Fibroblast of lung (primary cell): Measurements from ENCODE around the gene ARMC8. TPM values are rescaled to one million over a fixed set of nuclear protein-coding genes. Genes with fewer than 3 reads are reported as not detected.
"Not testable (repeated sequence)": the region's sequence is repeated elsewhere in the genome, so short reads cannot be mapped to it uniquely, and the experiment has no call there.

ENCODE experiments used
- DNase-seq, 2 donors: peaks; one replicate each; pipeline versions ENCODE4 v3.0.0 to v3.0.0-alpha.2; 2010; ENCODE audit warnings: low read depth in 2 of 2
- H2AFZ ChIP-seq: 2 replicates; pipeline ENCODE4 v1.5.1; 2012; ENCODE audit warnings: low read length, control low read depth, inconsistent platforms
- H3K27ac ChIP-seq: 2 replicates; pipeline ENCODE4 v1.5.1; 2011; ENCODE audit warnings: low read length, control low read depth; ENCODE audit not compliant: insufficient read depth
- H3K27me3 ChIP-seq: 2 replicates; pipeline ENCODE4 v1.5.1; 2011; ENCODE audit warnings: mild to moderate bottlenecking, low read length; ENCODE audit not compliant: control insufficient read depth, insufficient read depth
- H3K36me3 ChIP-seq: 2 replicates; pipeline ENCODE4 v1.5.1; 2011; ENCODE audit warnings: low read length; ENCODE audit not compliant: control insufficient read depth, insufficient read depth
- H3K4me1 ChIP-seq: 2 replicates; pipeline ENCODE4 v1.5.1; 2011; ENCODE audit warnings: low read length; ENCODE audit not compliant: control insufficient read depth, insufficient read depth; ENCODE audit errors: extremely low read depth
- H3K4me2 ChIP-seq: 2 replicates; pipeline ENCODE4 v1.5.1; 2011; ENCODE audit warnings: low read length, control low read depth; ENCODE audit not compliant: insufficient read depth; ENCODE audit errors: extremely low read depth
- H3K4me3 ChIP-seq, 4 experiments: fragments of 200-600 bp in 1 of 4; sonication (generic) in 1 of 4; replicated peaks in 1 of 4; 2 replicates each; pipeline ENCODE4 v1.5.1; 2011 to 2016; ENCODE audit warnings: low read length in 4 of 4, low read depth in 3 of 4, mild to moderate bottlenecking in 3 of 4, control low read depth in 2 of 4, inconsistent platforms in 1 of 4, mixed read lengths in 1 of 4; ENCODE audit not compliant: insufficient read depth in 1 of 4; ENCODE audit errors: control extremely low read depth in 1 of 4
- H3K79me2 ChIP-seq: 2 replicates; pipeline ENCODE4 v1.5.1; 2012; ENCODE audit warnings: mild to moderate bottlenecking, low read length, inconsistent platforms; ENCODE audit not compliant: control insufficient read depth, insufficient read depth
- H3K9ac ChIP-seq: 2 replicates; pipeline ENCODE4 v1.5.1; 2011; ENCODE audit warnings: mild to moderate bottlenecking, low read length, control low read depth; ENCODE audit not compliant: insufficient read depth
- H3K9me3 ChIP-seq: 2 replicates; pipeline ENCODE4 v1.5.1; 2012; ENCODE audit warnings: low read depth, low read length; ENCODE audit not compliant: control insufficient read depth, insufficient read depth
- H4K20me1 ChIP-seq: 2 replicates; pipeline ENCODE4 v1.5.1; 2011; ENCODE audit warnings: low read length; ENCODE audit not compliant: control insufficient read depth, insufficient read depth; ENCODE audit errors: extremely low read depth
- CTCF ChIP-seq, 2 donors: IDR thresholded peaks in 1 of 2; conservative IDR thresholded peaks in 1 of 2; 1 replicate in 1 of 2; 2 replicates in 1 of 2; pipeline ENCODE4 v1.5.1; 2011 to 2012; ENCODE audit warnings: low read length in 2 of 2, control low read depth in 1 of 2, inconsistent platforms in 1 of 2, low read depth in 1 of 2, mild to moderate bottlenecking in 1 of 2
- EZH2 ChIP-seq: IDR thresholded peaks from 2 replicates; pipeline ENCODE4 v1.5.1; 2012; ENCODE audit warnings: low read length, control low read depth, mild to moderate bottlenecking; ENCODE audit errors: missing control alignments
- polyA plus RNA-seq, 2 donors: library from polyadenylated mRNA; depleted of rRNA in 1 of 2; stranded (reverse) in 1 of 2; unstranded in 1 of 2; fragments of >200 nt; gene quantifications; 2 replicates each; pipeline ENCODE4 v1.2.1, GENCODE V29; 2011 to 2012; ENCODE audit warnings: missing spikeins in 1 of 2
- total RNA-seq: library from RNA; depleted of rRNA; stranded (reverse); fragments of >200 nt; gene quantifications from 2 replicates; pipeline ENCODE4 v1.2.1, GENCODE V29; 2014

Gene ARMC8
- total and polyA plus RNA-seq, 2 donors (not counting 1 experiment from before 2014, with no cell fraction given): 44.7 to 45.9 TPM

- DNase-seq: no peak
- TF ChIP-seq CTCF (conservative IDR thresholded peaks at IDR 0.05 in 1 of 2, IDR thresholded peaks at IDR 0.05 in 1 of 2; ENCODE audit: low read depth in 1 of 2, low read length in 2 of 2): no peak
- H3K27ac ChIP-seq: no peak overlapping the region
Observed at GRCh38 chr3:138140940-138141339, 46.2 kb upstream of the ARMC8 start.

DNA sequence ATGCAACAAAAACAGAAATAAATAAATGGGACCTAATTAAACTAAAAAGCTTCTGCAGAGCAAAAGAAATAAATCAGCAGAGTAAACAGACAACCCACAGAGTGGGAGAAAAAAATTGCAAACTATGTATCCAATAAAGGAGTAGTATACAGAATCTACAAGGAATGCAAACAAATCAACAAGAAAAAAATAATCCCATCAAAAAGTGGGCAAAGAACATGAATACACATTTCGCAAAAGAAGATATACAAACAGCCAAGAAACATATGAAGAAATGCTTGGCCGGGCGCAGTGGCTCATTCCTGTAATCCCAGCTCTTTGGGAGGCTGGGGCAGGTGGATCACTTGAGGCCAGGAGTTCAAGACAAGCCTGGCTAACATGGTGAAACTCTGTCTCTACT is 44.9 kb upstream of the ARMC8 start:
- not testable (repeated sequence) for H3K27ac ChIP-seq, H3K27me3 ChIP-seq, H3K79me2 ChIP-seq, H3K36me3 ChIP-seq, H2AFZ ChIP-seq, H3K4me2 ChIP-seq, H4K20me1 ChIP-seq, DNase-seq, H3K4me1 ChIP-seq, H3K4me3 ChIP-seq, H3K9me3 ChIP-seq, H3K9ac ChIP-seq

More at GRCh38 chr3:138140940-138141339, 46.2 kb upstream of the ARMC8 start:
- Histone ChIP-seq H3K9ac (no peak overlapping the region), H4K20me1 (no peaks in the 10 kb centered on the region), H3K36me3 (no peaks in the 10 kb centered on the region), H2AFZ (no peak overlapping the region), H3K4me1 (no peaks in the 10 kb centered on the region), H3K27me3 (no peaks in the 10 kb centered on the region), H3K79me2 (no peaks in the 10 kb centered on the region), H3K9me3 (no peaks in the 10 kb centered on the region), H3K4me3 (no peak overlapping the region), H3K4me2 (no peak overlapping the region)

DNA sequence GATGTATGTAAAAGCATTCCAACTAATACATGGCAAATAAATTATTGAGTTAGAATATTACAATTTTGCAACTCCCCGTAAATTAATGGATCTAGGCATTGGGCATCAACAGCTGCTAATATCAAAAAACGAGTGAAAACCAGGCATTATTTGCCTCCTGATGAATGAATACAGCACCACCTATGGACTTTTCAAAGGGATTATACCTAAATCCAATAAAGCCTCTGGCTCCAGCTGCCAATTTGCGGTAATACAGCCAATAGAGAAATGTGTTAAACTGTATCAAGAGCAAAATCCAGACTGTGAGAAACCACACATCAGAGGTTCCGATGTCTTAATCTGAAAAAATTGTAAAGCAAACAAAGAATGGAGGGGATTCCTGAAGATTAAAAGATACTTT is 38.6 kb upstream of the ARMC8 start:
- no peaks in the 10 kb centered on the region for H3K4me1 ChIP-seq
- H3K9ac ChIP-seq: no peak overlapping the region
- no peaks in the 10 kb centered on the region for H3K36me3 ChIP-seq
- no peak overlapping the region for H3K4me3 ChIP-seq
- no peaks in the 10 kb centered on the region for H4K20me1 ChIP-seq
- no peaks in the 10 kb centered on the region for H3K27me3 ChIP-seq
- no peak for TF ChIP-seq CTCF (conservative IDR thresholded peaks at IDR 0.05 in 1 of 2, IDR thresholded peaks at IDR 0.05 in 1 of 2; ENCODE audit: low read depth in 1 of 2, low read length in 2 of 2)
- TF ChIP-seq EZH2: no peak
- no peak overlapping the region for H3K4me2 ChIP-seq
- H3K9me3 ChIP-seq: no peaks in the 10 kb centered on the region
- no peak overlapping the region for H3K27ac ChIP-seq
- H2AFZ ChIP-seq: no peak overlapping the region
- no peaks in the 10 kb centered on the region for H3K79me2 ChIP-seq
- DNase-seq: no peak
